Measurements from ENCODE around the gene IMMP2L.
"Not testable (repeated sequence)": the region's sequence is repeated elsewhere in the genome, so short reads cannot be mapped to it uniquely, and the experiment has no call there.

IMMP2L gene

DNA sequence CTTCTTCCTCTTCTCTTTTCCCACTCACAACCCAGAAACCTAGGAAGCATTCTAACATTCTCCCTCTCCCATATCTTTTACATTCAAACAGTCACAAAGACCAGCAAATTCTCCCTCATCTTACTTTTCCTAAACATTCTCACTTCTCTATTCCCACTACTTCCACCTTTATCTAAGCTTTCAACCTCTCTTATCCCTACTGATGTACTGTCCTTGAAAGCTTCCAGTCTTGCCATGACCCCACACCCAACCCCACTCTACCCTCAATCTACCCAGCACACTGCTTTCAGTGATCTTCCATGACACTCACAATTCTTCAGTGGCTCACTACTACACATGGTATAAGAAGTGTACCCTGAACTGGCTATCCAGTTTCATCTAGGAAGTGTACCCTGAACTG, 5.3 kb downstream of the IMMP2L start:
- no peak for DNase-seq

DNA sequence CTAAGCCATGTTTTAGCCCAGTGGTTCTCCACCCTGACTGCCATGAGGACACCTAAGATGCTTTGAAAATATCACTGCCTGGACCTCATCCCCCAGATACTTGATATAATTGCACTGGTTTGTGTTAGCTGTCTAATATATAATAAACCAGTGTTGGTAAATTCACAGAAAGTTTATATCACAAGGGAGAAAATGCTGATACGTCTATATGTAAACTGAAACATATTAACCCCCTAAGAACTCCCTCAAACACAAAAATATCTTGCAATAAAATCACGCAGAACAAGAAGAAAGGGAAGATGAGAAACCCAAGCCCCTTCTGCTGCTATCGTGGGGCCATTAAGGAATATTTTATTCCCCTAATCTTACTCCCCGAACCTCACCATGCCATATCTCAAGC, 8.2 kb downstream of the IMMP2L start:
- no peak for DNase-seq

DNA sequence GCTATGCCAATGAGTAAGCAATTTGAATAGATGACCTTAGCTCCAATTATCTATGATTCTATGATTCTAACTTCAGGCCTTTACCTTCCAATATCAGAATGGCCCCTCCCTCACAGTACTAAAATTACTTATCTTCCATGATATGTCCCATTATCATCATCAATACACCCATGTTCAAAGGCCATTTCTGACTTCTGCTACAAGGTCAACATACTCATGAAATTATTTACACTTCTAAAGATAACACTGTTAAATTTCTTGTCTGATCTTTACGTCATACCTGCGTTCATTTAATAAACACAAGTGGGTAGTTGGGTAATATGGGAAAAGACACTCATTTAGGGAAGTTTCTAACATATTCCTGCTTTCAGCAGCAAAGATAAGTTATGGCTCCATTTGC, 21.2 kb downstream of the IMMP2L start:
- DNase-seq: no peak

DNA sequence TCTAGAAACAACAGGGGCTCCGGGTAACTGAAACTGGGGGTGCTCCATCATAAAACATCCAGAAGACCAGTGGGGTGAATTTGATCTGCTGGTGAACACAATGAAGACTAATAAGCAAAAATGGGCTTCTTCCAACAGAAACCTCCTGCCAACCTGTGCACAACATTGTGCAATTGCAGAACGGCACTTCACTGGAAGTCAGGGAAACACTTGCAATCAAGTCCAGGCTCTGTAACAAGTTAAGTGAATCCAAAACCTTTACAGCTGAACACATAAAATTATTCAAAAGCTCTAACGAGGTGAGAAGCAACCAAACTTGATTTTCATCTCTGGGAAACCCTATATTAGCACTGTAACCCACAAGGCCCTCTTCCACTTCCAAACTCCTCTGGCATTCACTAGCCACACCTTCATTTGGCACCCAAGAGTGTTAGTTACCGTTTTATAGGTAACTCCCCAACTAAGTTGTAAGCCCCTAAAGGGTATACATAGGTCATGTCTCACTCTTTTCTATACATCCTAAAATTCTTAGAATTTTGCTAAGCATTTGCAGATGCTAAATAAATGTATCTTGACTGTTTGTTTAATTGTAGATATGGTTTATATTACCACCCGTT, 22.0 kb downstream of the IMMP2L start:
- DNase-seq: no peak

DNA sequence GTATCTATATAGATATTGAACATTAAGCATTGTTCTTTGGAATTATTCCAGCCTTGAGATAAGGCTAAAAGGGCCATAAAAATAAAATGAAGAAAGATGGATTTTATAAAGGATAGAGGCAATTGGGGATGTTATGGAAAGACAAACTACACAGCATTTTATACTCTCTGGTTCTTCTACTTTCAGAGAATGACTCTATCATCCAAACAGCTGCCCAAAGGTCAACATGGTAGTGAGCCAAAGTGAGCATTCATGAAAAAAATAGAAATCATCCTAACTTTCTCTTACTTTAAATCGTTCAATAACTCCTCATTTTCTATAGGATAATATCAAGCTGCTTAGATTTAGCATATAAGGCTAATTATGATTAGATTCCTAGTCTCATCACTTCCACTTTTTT, 25.2 kb downstream of the IMMP2L start:
- DNase-seq: no peak

DNA sequence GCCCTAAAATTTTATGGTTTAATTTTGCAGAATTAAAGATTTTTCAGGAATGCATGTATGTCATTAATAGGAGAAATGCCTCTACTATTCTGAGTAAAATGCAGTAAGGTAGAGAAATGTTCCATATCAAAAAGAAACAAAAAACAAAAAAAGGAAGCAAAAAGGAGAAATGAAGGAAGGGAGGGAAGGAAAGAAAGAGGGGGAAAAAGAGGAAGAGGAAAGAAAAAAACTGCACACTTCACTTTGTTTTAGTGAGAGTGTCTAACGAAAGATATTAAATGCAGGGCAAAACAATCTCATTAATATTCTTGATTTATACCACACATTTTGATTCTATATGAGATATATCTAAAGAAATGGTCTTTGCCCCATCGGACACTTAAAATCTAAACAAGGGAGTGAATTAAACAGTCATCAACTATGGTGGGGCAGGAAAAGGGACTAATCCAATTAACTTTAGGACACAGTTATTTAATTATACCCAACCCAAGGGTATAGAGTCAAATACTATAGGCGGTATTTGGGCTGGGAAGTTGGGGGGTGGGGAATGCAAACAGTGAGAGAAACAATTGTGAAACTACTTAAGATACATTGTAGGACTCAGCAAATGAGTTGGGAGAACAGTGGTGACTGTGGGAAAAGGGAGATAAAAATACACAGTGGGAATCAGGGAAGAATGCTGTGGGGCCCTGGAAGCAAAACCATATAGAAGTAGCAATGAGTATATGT, 27.0 kb downstream of the IMMP2L start:
- no peak for DNase-seq

DNA sequence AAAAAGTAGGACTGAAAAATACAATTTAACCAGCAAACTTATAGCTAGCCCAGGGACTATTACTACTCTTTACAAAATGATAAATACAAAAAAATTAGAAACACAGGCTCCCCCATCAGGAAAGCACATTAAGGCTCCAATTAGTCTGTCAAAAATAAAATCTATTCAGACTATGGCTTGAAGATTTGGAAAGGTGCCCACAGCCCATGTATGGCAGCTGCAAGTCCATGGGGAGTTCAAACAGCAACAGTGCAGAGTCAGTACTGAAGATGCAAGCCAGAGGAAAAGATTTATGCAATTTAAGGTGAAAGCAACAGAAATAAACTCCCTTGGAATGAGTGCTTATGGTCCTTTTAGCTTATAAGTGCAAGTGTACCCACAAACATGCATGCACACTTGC, 29.7 kb downstream of the IMMP2L start:
- DNase-seq: no peak

DNA sequence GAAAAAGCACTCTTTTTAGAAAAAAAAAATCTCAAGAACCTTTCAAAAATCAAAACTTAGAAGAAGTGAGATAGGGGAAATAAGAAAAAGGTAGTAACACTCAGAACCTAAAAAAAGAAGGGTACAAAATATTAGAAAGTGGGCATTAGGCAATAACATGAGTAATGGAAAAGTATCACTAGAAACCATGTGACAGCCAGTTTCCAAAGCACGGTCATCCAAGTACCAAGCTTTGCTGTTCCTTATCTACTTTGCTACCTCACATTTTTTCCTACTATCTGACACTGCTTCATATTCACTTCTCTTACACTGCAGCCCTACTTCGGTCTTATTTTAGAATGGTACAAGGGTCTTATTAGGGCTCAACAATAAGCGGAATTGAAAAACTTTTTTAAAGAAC, 30.3 kb downstream of the IMMP2L start:
- DNase-seq: no peak

DNA sequence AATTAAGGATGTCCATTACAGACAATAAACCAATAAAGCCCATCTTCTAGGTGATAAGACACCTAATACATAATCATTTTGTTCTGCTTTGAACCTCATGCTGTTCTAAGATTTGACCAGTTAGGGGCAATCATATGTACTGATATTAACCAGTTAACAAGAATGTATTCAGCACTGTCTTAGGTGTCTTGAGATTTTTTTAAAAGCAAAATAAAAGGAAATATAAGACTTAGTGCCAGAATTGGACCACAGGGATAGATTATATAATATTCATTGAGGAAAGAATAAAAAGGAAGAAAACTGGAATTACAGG, 32.0 kb downstream of the IMMP2L start:
- no peak for DNase-seq

DNA sequence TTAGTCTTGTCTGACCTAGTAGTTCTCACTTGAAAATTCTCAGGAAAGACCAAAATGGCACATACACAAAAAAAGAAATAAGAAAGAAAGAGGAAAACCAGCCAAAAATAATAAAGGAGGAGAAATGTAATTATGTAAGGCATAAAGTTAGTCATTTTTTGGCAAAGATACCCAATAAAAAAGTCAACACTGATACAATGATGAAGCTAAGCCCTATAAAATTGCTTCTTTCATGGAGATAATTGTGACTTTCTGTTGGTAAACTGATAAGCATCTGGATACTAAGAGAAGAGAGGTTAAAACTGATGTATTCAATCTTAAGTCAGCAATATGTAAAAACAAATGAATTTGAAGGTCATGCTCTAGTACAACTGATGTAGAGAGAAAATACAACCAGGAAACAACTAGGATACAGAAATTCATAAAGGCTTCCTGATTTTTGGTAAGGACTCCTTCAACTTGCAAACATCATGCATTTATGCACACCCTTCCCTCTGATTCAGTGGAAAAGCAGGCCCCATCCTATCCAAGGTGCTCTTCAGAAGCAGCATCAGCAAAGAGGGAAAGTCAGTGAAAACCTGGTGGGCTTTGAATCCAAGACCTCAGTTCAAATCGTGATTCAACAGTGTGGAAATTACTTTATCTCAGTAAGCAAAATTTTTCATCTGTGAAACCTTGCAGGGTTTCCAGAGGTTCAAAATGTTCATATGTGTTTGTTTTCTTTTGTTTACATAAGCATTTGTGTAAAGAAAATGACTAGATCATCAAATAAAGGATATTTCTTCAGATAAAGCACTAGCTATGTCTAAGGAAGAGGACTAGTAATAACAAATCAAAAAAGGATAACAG, 32.6 kb downstream of the IMMP2L start:
- no peak for DNase-seq

DNA sequence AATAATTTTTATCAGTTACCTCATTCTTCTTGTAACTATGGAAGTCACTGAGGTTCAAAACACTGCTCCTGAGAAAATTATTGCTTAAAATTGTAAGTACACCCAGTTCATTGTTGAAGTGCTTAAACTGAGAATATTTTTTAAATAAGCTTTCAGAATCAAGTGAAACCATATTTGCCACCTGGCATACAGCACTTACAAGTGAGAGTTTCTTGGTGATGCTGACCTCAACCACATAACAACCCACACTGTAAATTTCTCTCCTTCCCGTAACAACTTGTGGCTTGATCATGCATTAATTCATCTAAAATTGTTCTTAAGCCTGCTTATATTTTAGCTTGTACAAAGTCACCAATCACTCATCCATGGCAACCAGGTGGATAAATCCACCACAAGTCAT, 34.0 kb downstream of the IMMP2L start:
- DNase-seq: no peak

DNA sequence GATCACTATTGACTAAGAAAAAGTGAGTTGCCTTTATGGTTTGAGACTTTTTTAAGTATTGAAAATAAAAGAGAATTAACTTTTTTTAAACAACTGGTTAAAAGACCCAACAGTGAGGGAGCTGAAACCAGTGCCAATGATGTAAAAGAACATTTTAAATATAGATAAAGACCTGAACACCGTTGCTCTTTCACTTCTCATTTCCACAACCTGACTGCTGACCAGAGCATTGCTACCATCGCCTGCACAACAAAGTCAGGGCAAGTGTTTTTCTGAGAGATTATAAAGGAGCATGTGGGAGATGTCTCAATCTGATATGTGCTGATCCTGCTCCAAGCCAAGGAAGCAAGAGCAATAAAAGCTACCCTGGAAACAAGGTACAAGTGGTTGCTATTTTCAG, 34.7 kb downstream of the IMMP2L start:
- no peak for DNase-seq

DNA sequence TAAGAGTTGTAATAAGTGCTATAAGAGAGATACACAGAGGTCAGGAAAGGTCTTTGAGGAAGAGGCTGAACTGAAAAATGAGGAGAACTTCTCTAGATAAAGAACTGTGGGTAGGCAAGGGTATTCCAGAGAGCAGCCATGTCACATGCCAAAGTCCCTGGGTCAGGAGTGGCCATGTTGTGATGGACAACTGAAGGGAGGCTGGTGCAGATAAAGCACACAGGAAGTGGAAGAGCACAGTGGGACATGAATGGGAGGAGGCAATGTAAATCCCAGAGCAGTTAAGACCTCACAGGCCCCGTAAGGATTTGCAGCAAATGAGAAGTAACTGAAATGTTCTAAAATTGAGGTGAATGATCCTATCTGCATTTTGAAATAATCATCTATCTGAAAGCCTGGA, 37.2 kb downstream of the IMMP2L start:
- no peak for DNase-seq

DNA sequence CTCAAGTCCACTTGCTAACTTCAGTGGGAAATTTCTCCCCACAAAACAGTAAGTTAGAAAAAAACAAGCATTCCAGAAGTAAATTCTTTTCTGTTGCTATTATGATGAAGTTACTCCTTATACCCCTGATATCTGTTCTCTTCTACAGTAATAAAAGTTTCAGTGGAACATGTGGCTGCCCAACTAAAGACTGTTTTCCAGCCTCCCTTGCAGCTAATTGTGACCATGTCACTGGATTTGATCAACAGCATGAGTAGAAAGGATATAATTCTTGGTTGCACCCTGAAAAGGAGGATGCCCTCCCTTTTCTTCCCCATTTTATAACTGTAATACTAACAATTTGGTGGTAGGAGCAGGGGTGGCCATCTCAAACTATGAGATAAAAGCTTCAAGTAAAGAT, 40.6 kb downstream of the IMMP2L start:
- no peak for DNase-seq

DNA sequence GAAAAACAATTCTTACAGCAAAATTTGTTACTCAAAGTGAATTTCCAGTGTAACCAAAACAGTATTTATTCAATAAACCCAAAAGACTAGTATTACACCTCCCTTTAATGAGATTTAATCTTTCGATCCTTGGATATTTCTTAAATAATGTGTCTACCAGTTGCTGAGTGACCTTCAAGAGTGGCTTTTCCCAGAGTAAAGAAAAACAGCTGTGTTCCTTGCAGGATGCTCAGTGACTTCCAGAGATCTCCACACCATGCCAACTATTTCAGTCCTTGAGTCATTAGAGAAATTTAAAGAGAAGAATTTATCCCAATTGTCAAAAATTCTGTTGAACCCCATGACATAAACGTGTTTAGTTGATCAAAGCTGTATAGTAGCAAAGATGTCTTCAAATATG, 44.0 kb downstream of the IMMP2L start:
- DNase-seq: no peak

DNA sequence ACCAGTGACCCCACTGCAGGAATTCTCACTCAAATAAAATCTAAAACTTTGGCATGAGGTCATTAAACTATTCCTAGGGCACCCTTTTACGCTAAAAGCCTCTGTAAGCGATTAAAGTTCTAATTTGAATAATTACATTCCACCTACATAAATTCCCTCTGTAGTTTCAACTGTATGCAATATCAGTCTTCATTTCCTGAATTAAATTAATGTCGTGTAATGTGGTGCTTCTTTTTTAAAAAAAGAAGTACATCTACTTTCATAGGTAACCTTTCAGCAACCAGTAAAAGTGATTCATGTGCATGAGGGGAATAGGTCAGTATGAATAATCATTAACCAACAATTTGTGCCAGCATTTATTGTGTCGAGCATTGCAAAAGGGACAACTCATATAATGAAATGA, 44.7 kb downstream of the IMMP2L start:
- no peak for DNase-seq

DNA sequence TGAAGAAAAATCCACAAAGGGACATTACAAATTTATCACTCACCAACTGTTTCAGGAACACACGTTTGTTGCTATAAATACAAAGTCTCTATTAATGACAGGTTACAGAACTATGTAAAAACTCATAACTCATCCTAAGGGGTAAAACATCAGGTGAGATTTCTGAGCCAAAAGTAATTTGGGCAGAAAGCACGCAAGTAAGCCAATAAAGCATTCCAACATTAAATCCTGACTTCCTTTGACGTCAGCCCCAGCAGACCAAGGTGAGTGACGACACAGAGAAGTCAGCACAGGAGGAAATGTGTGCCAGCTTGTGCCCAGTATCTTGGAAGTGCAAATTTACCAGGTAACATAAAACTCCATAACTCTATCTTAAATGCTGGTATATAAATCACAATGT, 45.7 kb downstream of the IMMP2L start:
- DNase-seq: no peak

DNA sequence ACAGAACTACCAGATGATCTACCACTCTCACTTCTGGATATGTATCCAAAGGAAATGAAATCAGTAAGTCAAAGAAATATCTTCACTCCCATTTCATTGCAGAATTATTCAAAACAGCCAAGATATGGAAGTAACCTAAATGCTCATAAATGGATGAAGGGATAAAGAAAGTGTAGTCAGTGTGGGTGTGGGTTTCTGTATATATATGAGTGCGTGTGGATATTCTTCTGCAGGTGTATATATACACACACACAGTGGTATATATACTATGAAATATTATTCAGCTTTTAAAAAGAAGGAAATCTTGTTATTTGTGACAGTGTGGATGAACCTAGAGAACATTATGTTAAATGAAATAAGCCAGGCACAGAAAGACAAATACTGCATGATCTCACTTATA, 48.7 kb downstream of the IMMP2L start:
- DNase-seq: no peak

DNA sequence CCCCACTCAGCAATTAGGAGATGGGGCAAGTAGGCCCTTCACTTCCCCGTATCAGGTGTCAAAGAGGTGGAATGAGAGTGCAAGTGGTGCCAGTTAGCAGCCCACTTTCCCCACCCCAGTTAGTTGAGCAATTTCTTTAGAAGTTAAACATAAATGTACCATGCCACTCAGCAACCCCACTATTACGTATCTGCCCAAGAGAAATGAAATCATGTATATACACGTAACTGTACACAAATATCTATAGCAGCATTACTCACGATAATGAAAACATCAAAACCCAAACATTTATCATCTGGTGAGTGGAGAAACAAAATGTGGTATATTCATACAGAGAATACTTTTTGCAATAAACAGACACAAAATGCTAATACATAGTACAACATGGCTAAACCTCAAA, 50.4 kb downstream of the IMMP2L start:
- DNase-seq: no peak

DNA sequence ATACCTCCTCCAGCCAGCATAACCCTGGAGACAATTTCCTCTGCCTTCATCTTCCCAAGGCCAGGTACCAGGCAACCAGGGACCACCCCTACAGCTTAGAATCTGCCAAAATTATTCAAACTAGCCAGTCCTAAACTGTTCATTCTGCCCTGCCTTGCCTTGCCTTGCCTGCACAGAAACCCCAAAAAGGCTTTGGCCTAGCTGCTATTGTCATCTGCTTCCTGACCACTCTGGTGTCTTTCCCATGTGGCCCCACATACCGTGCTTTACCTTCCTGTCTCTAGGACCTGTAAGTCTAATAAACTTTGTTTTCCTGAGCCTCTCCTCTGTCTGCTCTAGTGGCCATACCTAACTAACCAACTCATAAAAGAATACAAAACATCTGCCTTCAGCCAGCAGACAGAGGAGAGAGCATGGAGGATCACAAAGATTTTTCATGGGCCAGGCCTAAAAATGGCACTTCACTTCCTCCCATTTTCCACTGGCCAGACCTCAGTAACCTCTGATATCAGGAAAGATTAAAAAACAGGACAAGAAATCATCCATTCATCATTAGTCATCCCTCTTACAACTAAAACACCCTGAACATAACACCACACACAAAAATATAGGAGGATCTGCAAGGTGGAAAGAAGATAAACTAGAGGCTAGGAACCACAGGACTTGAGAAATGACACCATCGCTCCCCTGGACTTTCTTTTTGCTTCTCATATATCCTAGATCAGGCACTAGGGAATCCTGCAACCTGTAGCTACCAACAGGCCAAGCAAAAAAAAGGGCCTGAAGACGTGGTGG, 51.5 kb downstream of the IMMP2L start:
- DNase-seq: no peak

DNA sequence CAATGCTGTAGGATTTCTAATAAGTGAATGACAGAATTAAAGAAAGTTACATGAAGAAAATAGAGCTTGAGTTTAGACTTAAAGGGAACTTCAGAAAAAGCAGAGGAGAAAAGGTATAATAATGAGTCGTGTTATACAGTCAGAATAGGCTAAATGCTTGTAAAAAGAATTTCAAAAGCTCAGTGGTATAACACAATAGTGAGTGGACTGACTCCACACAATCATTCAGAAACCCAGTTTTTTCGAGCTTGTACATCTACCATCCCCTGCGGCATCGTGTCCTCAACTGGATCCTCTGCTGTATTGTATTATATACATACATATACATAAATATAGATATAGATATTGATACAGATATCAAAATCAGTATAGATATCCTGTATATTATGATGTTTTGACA, 52.2 kb downstream of the IMMP2L start:
- no peak for DNase-seq

DNA sequence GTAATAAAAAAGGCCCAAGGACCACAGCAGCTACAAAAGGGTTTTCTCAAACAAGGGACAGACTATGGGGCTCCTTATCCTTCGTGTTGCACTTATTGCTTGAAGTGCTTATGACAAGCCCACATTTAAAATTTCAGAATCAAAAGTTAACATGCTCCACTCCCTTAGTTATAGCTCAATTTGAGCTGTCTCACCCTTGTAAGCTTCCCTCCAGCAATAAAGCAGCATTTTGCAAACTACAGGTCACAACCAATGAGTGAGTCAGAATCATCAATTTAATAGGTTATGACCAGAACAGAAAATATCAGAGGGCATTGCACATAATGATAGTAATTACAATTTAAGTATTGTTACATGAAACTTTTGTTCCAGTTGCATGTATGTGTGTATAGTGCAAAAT, 53.0 kb downstream of the IMMP2L start:
- DNase-seq: no peak

DNA sequence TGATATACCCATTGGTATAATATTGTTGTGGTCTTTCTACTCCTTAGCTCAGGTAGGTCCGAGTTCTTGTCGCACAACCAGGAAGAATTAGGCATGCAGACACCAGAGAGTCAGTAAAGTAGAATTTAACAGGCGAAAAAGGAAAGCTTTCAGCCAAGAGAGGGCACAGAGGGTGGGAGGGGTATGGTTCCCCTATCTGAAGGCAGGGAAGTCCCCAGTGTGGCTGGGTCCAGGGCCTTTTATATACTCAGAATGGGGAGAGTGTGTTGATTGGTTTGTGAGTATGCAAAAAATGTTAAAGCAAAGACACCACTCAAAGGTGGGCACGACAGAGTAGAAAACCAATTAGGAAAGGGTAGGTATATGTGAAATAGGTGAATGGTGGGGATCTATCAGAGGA, 53.9 kb downstream of the IMMP2L start:
- no peak for DNase-seq

DNA sequence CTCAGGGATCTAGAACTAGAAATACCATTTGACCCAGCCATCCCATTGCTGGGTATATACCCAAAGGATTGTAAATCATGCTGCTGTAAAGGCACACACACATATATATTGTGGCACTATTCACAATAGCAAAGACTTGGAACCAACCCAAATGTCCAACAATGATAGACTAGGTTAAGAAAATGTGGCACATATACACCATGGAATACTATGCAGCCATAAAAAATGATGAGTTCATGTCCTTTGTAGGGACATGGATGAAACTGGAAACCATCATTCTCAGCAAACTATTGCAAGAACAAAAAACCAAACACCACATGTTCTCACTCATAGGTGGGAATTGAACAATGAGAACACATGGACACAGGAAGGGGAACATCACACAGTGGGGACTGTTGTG, 56.9 kb downstream of the IMMP2L start:
- DNase-seq: not testable (repeated sequence)
